ENCODE measurements around the gene RASGRF2. TPM values are rescaled to one million over a fixed set of nuclear protein-coding genes. Genes with fewer than 3 reads are reported as not detected.

Gene RASGRF2
- total RNA-seq, 1 donor from 2014 or later = 2.5 TPM

GRCh38 chr5:81249240-81249639 lies 289.1 kb downstream of the RASGRF2 start:
- Mint-ChIP-seq H3K36me3 (ENCODE audit: low read depth, unreplicated experiment) (peaks cover 15% of the 10 kb centered on the region), H3K27me3 (ENCODE audit: unreplicated experiment) (peaks cover 6% of the 10 kb centered on the region), H3K4me3 (ENCODE audit: unreplicated experiment) (no peak overlapping the region), H3K9me3 (ENCODE audit: unreplicated experiment) (no peaks in the 10 kb centered on the region), H3K27ac (ENCODE audit: unreplicated experiment) (no peak overlapping the region), H3K4me1 (ENCODE audit: unreplicated experiment) (peaks cover 39% of the 10 kb centered on the region)
- no peak for DNase-seq (ENCODE audit: low spot score)
- no peak for TF ChIP-seq CTCF (IDR thresholded peaks at IDR 0.05; ENCODE audit: unreplicated experiment)

GRCh38 chr5:81250004-81250403 lies 289.8 kb downstream of the RASGRF2 start:
- Mint-ChIP-seq H3K27ac (ENCODE audit: unreplicated experiment) (no peak overlapping the region), H3K9me3 (ENCODE audit: unreplicated experiment) (no peaks in the 10 kb centered on the region), H3K27me3 (ENCODE audit: unreplicated experiment) (peaks cover 4% of the 10 kb centered on the region), H3K4me3 (ENCODE audit: unreplicated experiment) (no peak overlapping the region), H3K4me1 (ENCODE audit: unreplicated experiment) (peaks cover 33% of the 10 kb centered on the region), H3K36me3 (ENCODE audit: low read depth, unreplicated experiment) (peaks cover 15% of the 10 kb centered on the region)
- no peak for TF ChIP-seq CTCF (IDR thresholded peaks at IDR 0.05; ENCODE audit: unreplicated experiment)
- DNase-seq (ENCODE audit: low spot score) = no peak

- peaks cover 25% of the 10 kb centered on the region for H3K4me1 Mint-ChIP-seq (ENCODE audit: unreplicated experiment)
- no peak overlapping the region for H3K27ac Mint-ChIP-seq (ENCODE audit: unreplicated experiment)
- H3K27me3 Mint-ChIP-seq (ENCODE audit: unreplicated experiment) = peaks cover 4% of the 10 kb centered on the region
- peaks cover 9% of the 10 kb centered on the region for H3K36me3 Mint-ChIP-seq (ENCODE audit: low read depth, unreplicated experiment)
- TF ChIP-seq CTCF (IDR thresholded peaks at IDR 0.05; ENCODE audit: unreplicated experiment) = no peak
- H3K9me3 Mint-ChIP-seq (ENCODE audit: unreplicated experiment) = no peaks in the 10 kb centered on the region
- DNase-seq (ENCODE audit: low spot score) = no peak
- no peak overlapping the region for H3K4me3 Mint-ChIP-seq (ENCODE audit: unreplicated experiment)
Observed at GRCh38 chr5:81251922-81252321, 291.8 kb downstream of the RASGRF2 start.

GRCh38 chr5:81252904-81253303 lies 292.7 kb downstream of the RASGRF2 start:
- H3K4me3 Mint-ChIP-seq (ENCODE audit: unreplicated experiment) = peak overlapping the region; percentile 39
- no peaks in the 10 kb centered on the region for H3K9me3 Mint-ChIP-seq (ENCODE audit: unreplicated experiment)
- peaks cover 9% of the 10 kb centered on the region for H3K36me3 Mint-ChIP-seq (ENCODE audit: low read depth, unreplicated experiment)
- no peak for DNase-seq (ENCODE audit: low spot score)
- no peak overlapping the region for H3K27ac Mint-ChIP-seq (ENCODE audit: unreplicated experiment)
- H3K4me1 Mint-ChIP-seq (ENCODE audit: unreplicated experiment) = peaks cover 18% of the 10 kb centered on the region
- TF ChIP-seq CTCF (IDR thresholded peaks at IDR 0.05; ENCODE audit: unreplicated experiment) = no peak
- peaks cover 4% of the 10 kb centered on the region for H3K27me3 Mint-ChIP-seq (ENCODE audit: unreplicated experiment)

- Mint-ChIP-seq H3K36me3 (ENCODE audit: low read depth, unreplicated experiment) (peaks cover 9% of the 10 kb centered on the region), H3K4me1 (ENCODE audit: unreplicated experiment) (peaks cover 12% of the 10 kb centered on the region), H3K27me3 (ENCODE audit: unreplicated experiment) (peaks cover 2% of the 10 kb centered on the region), H3K9me3 (ENCODE audit: unreplicated experiment) (no peaks in the 10 kb centered on the region), H3K27ac (ENCODE audit: unreplicated experiment) (no peak overlapping the region), H3K4me3 (ENCODE audit: unreplicated experiment) (no peak overlapping the region)
- TF ChIP-seq CTCF (IDR thresholded peaks at IDR 0.05; ENCODE audit: unreplicated experiment) = no peak
- no peak for DNase-seq (ENCODE audit: low spot score)
Observed at GRCh38 chr5:81253875-81254274, 293.7 kb downstream of the RASGRF2 start.
